Measurements from ENCODE around the gene CCL4L2.
"Not testable (repeated sequence)": the region's sequence is repeated elsewhere in the genome, so short reads cannot be mapped to it uniquely, and the experiment has no call there.

- not testable (repeated sequence) for TF ChIP-seq SIN3A (IDR thresholded peaks at IDR 0.05; ENCODE audit: borderline replicate concordance, low read depth, low read length); TCF12 (IDR thresholded peaks at IDR 0.05); CTCF (IDR thresholded peaks at IDR 0.05); POLR2AphosphoS5 (IDR thresholded peaks at IDR 0.05; ENCODE audit: low read depth, low read length); USF1 (IDR thresholded peaks at IDR 0.05; ENCODE audit: borderline replicate concordance, low read depth); JUND (IDR thresholded peaks at IDR 0.05); EP300 (IDR thresholded peaks at IDR 0.05; ENCODE audit: borderline replicate concordance in 1 of 2, low read depth in 1 of 2, low read length in 1 of 2); MEF2A (IDR thresholded peaks at IDR 0.05; ENCODE audit: borderline replicate concordance, low read depth); GABPA (IDR thresholded peaks at IDR 0.05; ENCODE audit: low read depth); ZBTB33 (IDR thresholded peaks at IDR 0.05; ENCODE audit: borderline replicate concordance, low read depth); YY1 (IDR thresholded peaks at IDR 0.05; ENCODE audit: low read depth)
These were observed 4.8 kb downstream of the CCL4L2 start for GRCh38 chr17:36215406-36216308.

All from SK-N-SH (cell line).